ENCODE measurements around the gene MYT1. TPM values are rescaled to one million over a fixed set of nuclear protein-coding genes. Genes with fewer than 3 reads are reported as not detected.
"Not testable (repeated sequence)": the region's sequence is repeated elsewhere in the genome, so short reads cannot be mapped to it uniquely, and the experiment has no call there.

The MYT1 gene
- total RNA-seq, 2 donors from 2014 or later, result 2.4 to 4.5 TPM

GRCh38 chr20:64176971-64177370 lies 12.7 kb downstream of the MYT1 start:
- Histone ChIP-seq H3K4me3 (ENCODE audit: low read length) (no peak overlapping the region), H3K27me3 (ENCODE audit: control insufficient read depth, insufficient read depth, low read length, poor library complexity, severe bottlenecking) (peaks cover 17% of the 10 kb centered on the region), H3K9ac (ENCODE audit: extremely low read depth, low read length, poor library complexity, severe bottlenecking) (no peak overlapping the region), H3K4me1 (ENCODE audit: control insufficient read depth, insufficient read depth, low read length) (no peaks in the 10 kb centered on the region), H3K9me3 (ENCODE audit: control insufficient read depth, low read length) (no peaks in the 10 kb centered on the region), H3K36me3 (ENCODE audit: control insufficient read depth, insufficient read depth, low read length) (no peaks in the 10 kb centered on the region), H3K27ac (ENCODE audit: low read depth, low read length) (no peak overlapping the region)
- Mint-ChIP-seq H3K4me1 (peaks cover 2% of the 10 kb centered on the region), H3K4me3 (no peak overlapping the region), H3K9me3 (peaks cover 10% of the 10 kb centered on the region), H3K36me3 (ENCODE audit: low read depth) (peaks cover 10% of the 10 kb centered on the region), H3K27me3 (ENCODE audit: insufficient read depth) (peaks cover 17% of the 10 kb centered on the region), H3K27ac (no peak overlapping the region)
- no peak for DNase-seq
- 14 to 55% methylated on average over 1 to 2 of the region's 2 CpGs for WGBS, 2 experiments (ENCODE audit: insufficient coverage in 1 of 2, insufficient read length in 1 of 2)
- TF ChIP-seq CTCF (conservative IDR thresholded peaks at IDR 0.05), result no peak

- peaks cover 17% of the 10 kb centered on the region for H3K27me3 Mint-ChIP-seq (ENCODE audit: insufficient read depth)
- Histone ChIP-seq H3K27ac (ENCODE audit: low read depth, low read length) (no peak overlapping the region), H3K9ac (ENCODE audit: extremely low read depth, low read length, poor library complexity, severe bottlenecking) (no peak overlapping the region), H3K4me3 (ENCODE audit: low read length) (no peak overlapping the region), H3K9me3 (ENCODE audit: control insufficient read depth, low read length) (no peaks in the 10 kb centered on the region), H3K36me3 (ENCODE audit: control insufficient read depth, insufficient read depth, low read length) (no peaks in the 10 kb centered on the region), H3K4me1 (ENCODE audit: control insufficient read depth, insufficient read depth, low read length) (no peaks in the 10 kb centered on the region), H3K27me3 (ENCODE audit: control insufficient read depth, insufficient read depth, low read length, poor library complexity, severe bottlenecking) (peaks cover 17% of the 10 kb centered on the region)
- DNase-seq, result no peak
- WGBS, 2 experiments (ENCODE audit: insufficient coverage in 1 of 2, insufficient read length in 1 of 2), result 67 to 70% methylated on average over 2 to 8 of the region's 8 CpGs
- H3K27ac Mint-ChIP-seq, result no peak overlapping the region
- H3K4me1 Mint-ChIP-seq, result peaks cover 2% of the 10 kb centered on the region
- no peak for TF ChIP-seq CTCF (conservative IDR thresholded peaks at IDR 0.05)
- peaks cover 10% of the 10 kb centered on the region for H3K36me3 Mint-ChIP-seq (ENCODE audit: low read depth)
- H3K4me3 Mint-ChIP-seq, result no peak overlapping the region
- peaks cover 10% of the 10 kb centered on the region for H3K9me3 Mint-ChIP-seq
Observed at GRCh38 chr20:64177384-64177783, 13.1 kb downstream of the MYT1 start.

- no peak for DNase-seq
- 88 to 100% methylated on average over 3 to 4 of the region's 4 CpGs for WGBS, 2 experiments (ENCODE audit: insufficient coverage in 1 of 2, insufficient read length in 1 of 2)
- Histone ChIP-seq H3K9ac (ENCODE audit: extremely low read depth, low read length, poor library complexity, severe bottlenecking) (no peak overlapping the region), H3K4me1 (ENCODE audit: control insufficient read depth, insufficient read depth, low read length) (no peaks in the 10 kb centered on the region), H3K9me3 (ENCODE audit: control insufficient read depth, low read length) (no peaks in the 10 kb centered on the region), H3K27me3 (ENCODE audit: control insufficient read depth, insufficient read depth, low read length, poor library complexity, severe bottlenecking) (peaks cover 16% of the 10 kb centered on the region), H3K36me3 (ENCODE audit: control insufficient read depth, insufficient read depth, low read length) (no peaks in the 10 kb centered on the region), H3K4me3 (ENCODE audit: low read length) (no peak overlapping the region), H3K27ac (ENCODE audit: low read depth, low read length) (no peak overlapping the region)
- H3K4me1 Mint-ChIP-seq, result peaks cover 2% of the 10 kb centered on the region
- peaks cover 10% of the 10 kb centered on the region for H3K36me3 Mint-ChIP-seq (ENCODE audit: low read depth)
- peaks cover 10% of the 10 kb centered on the region for H3K9me3 Mint-ChIP-seq
- TF ChIP-seq CTCF (conservative IDR thresholded peaks at IDR 0.05), result no peak
- H3K27ac Mint-ChIP-seq, result no peak overlapping the region
- no peak overlapping the region for H3K4me3 Mint-ChIP-seq
- H3K27me3 Mint-ChIP-seq (ENCODE audit: insufficient read depth), result peaks cover 16% of the 10 kb centered on the region
Observed at GRCh38 chr20:64177787-64178186, 13.5 kb downstream of the MYT1 start.

GRCh38 chr20:64178925-64179324 lies 14.7 kb downstream of the MYT1 start:
- not testable (repeated sequence) for H3K27ac ChIP-seq (ENCODE audit: low read depth, low read length); H3K9me3 ChIP-seq (ENCODE audit: control insufficient read depth, low read length); H3K27me3 Mint-ChIP-seq (ENCODE audit: insufficient read depth); H3K4me3 Mint-ChIP-seq; H3K4me1 Mint-ChIP-seq; H3K4me1 ChIP-seq (ENCODE audit: control insufficient read depth, insufficient read depth, low read length); H3K9ac ChIP-seq (ENCODE audit: extremely low read depth, low read length, poor library complexity, severe bottlenecking); H3K27ac Mint-ChIP-seq; DNase-seq; H3K36me3 ChIP-seq (ENCODE audit: control insufficient read depth, insufficient read depth, low read length); H3K27me3 ChIP-seq (ENCODE audit: control insufficient read depth, insufficient read depth, low read length, poor library complexity, severe bottlenecking); H3K4me3 ChIP-seq (ENCODE audit: low read length)
- Mint-ChIP-seq H3K9me3 (peaks cover 10% of the 10 kb centered on the region), H3K36me3 (ENCODE audit: low read depth) (peaks cover 10% of the 10 kb centered on the region)
- 86 to 90% methylated on average over 14 to 20 of the region's 20 CpGs for WGBS, 2 experiments (ENCODE audit: insufficient coverage in 1 of 2, insufficient read length in 1 of 2)

Measured in endodermal cell (in vitro differentiated cells).